Posterior cingulate gyrus (tissue), 11 donors: ENCODE data around the gene ZNF483.
"Not testable (repeated sequence)": the region's sequence is repeated elsewhere in the genome, so short reads cannot be mapped to it uniquely, and the experiment has no call there.

ENCODE experiments used
- DNase-seq, 10 donors: peaks; one replicate each; pipeline versions ENCODE4 v3.0.0 to v3.0.0-alpha.2; 2020 to 2021; ENCODE audit warnings: mixed read lengths in 3 of 10
- intact Hi-C: fragments of 100-400 bp; cut with DNase I; formaldehyde crosslinking; loops from one replicate; pipeline ENCODE4 v1.15.1; 2023

Gene ZNF483

GRCh38 chr9:111525056-111525977 lies at the start of gene ZNF483:
Gene ZNF483, plus strand, starts transcription at chr9:111525179. Its CDS starts 2,217 bp downstream, at chr9:111527396.
- DNase-seq, result peak; percentile 82 to 98 (median 89)
- intact Hi-C loops, result loop anchor here (1.0 kb wide), 1 partner anchor 41 kb away; the partner anchor contains the start of gene ECPAS

DNA sequence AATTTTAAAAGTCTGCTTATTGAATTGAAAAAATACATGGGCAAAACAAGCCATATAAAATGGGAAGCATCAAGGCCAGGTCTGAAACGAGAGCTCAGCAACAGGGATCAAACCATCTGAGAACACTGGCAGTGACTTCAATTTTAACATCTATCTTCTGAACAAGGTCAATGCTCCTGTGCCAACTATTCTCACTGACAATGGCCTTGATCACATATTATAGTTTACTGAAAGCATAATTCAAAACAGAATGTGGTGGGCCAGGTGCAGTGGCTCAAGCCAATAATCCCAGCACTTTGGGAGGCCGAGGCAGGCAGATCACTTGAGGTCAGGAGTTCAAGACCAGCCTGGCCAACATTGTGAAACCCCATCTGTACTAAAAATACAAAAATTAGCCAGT lies 49.8 kb upstream of the ZNF483 start:
- intact Hi-C loops, result no loop called here
- no peak for DNase-seq

- intact Hi-C loops, result no loop called here
- no peak for DNase-seq
These were observed 47.3 kb upstream of the ZNF483 start for GRCh38 chr9:111477677-111478076.

GRCh38 chr9:111481885-111482636 lies 42.9 kb upstream of the ZNF483 start:
- intact Hi-C loops, result loop anchor here (5.0 kb wide), 1 partner anchor 70 kb away; no protein-coding TSS in a partner anchor
- no peak for DNase-seq

DNA sequence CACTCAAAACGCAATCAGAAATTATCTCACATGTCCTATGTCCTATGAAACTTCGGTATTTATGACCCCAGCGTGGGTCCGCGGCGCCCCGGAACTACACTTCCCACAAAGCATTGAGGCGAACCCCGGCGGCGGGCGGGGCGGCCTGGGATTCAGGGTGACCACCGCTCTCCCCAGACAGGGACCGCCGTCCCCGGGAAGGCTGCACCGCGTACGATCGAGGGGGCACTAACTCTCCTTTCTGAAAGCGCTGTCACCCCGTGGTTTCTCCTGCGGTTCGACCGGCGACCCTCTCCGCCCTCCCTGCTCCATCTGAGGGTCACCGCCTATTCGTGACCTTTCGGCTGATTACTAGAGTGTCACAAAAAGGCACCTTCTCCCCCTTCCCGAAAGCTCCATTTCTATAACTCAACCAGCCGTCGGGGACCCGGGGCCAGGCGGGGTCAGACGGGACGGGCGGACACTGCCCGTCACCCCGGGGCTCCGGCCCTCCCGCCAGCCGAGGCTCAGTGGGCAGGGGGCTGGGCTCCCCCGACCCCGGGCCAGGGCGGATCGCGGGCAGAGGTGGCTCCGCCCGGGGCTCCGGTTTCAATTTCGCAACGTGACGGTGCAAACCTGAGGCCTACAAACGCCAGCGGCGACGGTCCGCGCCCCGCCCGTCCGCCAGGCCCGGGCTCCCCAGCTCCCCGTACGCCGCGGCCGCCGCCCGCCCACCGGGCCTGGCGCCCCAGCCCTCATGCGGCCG lies 42.1 kb upstream of the ZNF483 start:
- intact Hi-C loops, result loop anchor here (5.0 kb wide), 1 partner anchor 71 kb away; no protein-coding TSS in a partner anchor

DNA sequence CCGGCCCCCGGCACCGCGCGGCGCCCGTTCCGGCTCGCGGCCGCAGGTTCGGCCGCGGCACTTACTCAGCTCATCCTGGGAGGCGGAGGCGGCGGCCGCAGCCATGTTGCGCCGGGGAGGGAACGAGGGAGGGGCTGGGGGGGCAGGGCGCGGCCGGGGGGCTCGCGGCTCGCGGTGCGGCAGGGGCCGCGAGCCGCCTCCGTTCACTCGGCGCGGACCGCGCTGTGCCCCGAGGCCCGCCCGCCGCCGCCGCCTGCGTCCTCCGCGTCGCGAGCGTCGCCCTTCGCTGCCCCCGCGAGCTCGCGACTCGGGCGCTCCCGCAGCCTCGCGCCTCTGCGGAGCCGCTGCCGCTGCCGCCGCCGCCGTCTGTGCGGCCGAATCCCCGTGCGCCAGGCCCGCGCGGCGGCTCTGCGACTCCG lies 41.5 kb upstream of the ZNF483 start:
- peak in 8 of 10 donors; percentile 14 to 84 (median 38) for DNase-seq
- intact Hi-C loops, result loop anchor here (5.0 kb wide), 1 partner anchor 71 kb away; no protein-coding TSS in a partner anchor

More for the DNA sequence above, 42.1 kb upstream of the ZNF483 start:
- DNase-seq, result peak; percentile 67 to 96 (median 76)

DNA sequence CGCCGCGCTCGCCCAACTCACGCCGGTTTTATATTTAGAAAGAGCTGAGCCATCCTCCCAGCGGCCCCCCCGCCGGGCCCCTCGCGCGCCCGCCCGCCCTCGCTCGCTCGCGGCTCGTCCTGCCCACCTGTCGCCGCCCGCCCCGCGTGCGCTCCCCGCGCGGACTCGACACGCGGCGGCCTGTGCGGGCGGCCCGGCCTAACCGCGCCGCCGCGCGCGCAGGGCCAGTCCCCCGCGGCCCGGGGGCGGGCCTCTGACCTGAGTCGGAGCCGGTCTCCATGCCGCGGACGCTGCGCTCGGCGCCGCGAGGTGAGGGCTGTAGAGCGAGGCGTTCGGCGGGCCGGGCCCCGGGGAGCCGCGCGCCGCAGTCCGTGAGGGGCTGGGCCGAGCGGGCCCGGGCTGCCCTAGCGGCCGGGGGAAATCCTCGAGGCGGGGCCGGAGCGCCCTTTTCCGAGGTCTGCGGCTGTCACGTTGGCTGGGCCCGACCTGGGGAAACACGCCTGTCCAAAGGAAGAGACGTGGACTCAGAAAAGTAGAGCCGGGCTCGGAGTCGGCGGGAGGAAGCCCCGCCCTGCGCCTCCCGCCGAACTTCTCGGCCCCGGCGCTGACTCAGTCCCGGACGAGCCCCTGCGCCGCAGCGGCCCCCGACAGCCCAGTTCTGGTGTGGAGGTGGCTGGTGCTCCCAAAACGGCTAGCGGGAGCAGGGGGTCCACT lies 41.0 kb upstream of the ZNF483 start, which contains the start of gene ECPAS:
Gene ECPAS (minus strand): TSS at position 526 of the 714 bp plus-strand sequence. CDS start 11,465 bp downstream, outside the sequence.
- intact Hi-C loops, result loop anchor here (1.0 to 5.0 kb wide), 2 partner anchors 41 to 72 kb away; partner anchors contain the start of gene ZNF483
- peak; percentile 48 to 95 (median 62) for DNase-seq

- intact Hi-C loops, result loop anchor here (1.0 to 5.0 kb wide), 2 partner anchors 41 to 72 kb away; partner anchors contain the start of gene ZNF483
- DNase-seq, result no peak
These were observed 40.4 kb upstream of the ZNF483 start for GRCh38 chr9:111484572-111484894.

DNA sequence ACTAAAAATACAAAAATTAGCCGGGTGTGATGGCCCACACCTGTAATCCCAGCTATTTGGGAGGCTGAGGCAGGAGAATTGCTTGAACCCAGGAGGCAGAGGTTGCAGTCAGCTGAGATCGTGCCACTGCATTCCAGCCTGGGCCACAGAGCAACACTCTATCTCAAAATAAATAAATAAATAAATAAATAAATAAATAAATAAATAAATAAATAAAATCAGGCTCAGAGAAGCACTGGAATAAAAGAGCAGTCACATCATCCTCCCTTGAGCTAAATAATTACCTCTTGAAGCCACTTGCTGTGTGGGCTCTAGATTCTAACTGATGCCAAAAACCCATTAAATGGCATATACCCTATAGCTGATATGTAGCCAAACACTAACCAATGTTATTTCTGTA lies 27.8 kb upstream of the ZNF483 start:
- intact Hi-C loops, DNase-seq: not testable (repeated sequence)

DNA sequence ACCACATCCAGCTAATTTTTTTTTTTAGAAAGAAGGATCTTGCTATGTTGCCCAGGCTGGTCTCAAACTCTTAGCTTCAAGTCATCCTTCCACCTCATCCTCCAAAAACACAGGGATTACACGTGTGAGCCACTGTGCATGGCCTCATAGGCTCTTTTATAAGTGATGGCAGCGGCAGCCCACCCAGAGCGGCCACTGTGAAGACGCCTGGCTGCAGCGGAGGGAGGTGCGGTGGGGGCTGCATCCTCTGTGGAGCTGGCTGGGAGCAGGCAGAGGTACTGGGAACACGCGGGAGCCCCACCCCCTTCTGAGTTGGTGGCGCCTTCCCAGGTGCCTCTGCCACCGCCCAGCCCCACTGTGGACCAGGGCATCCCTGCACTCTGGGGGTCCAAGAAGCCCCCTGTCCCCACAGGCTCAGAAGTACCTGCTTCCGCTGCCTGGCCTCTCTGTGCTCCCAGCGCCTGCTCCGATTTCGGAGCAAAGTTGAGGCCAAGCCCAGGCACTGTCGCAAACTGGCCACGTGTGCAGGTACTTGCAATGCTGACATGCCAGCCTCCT lies 23.9 kb upstream of the ZNF483 start:
- DNase-seq, result peak in 1 of 10 donors; percentile 83
- intact Hi-C loops, result no loop called here

GRCh38 chr9:111501648-111502047 lies 23.3 kb upstream of the ZNF483 start:
- no peak for DNase-seq
- intact Hi-C loops, result no loop called here

- intact Hi-C loops, result no loop called here
- no peak for DNase-seq
These were observed 22.5 kb upstream of the ZNF483 start for GRCh38 chr9:111502506-111502905.

DNA sequence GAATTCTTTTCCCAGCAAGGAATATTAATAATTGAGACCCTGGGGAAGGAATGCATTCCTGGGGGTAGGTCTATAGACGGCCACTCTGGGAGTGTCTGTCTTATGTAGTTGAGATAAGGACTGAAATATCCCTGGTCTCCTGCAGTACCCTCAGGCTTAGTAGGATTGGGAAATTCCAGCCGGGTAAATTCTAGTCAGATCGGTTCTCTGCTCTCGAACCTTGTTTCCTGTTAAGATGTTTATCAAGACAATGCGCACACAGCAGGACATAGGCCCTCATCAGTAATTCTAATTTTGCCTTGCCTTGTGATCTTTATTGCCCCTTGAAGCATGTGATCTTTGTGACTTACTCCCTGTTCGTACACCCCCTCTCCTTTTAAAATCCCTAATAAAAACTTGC lies 13.4 kb upstream of the ZNF483 start:
- intact Hi-C loops, DNase-seq: not testable (repeated sequence)

DNA sequence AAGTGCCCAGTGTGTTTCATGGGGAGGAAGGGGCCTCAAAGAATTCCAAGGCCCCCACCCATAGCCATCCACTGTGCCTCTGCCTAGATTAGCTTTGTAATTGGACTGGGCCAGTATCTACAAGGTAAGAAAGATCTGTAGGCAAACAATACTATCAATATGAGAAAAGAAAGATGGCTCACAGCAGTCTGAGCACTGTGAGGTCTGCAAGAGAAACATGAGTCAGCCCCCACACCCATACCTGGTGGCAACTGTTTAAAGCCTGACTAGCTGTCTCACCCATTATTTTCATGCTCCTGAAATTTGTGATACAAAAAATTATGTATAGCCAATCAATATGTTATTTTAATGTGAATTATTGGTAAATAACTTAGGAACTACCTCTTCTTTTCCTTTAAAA lies 10.0 kb upstream of the ZNF483 start:
- no peak for DNase-seq

DNA sequence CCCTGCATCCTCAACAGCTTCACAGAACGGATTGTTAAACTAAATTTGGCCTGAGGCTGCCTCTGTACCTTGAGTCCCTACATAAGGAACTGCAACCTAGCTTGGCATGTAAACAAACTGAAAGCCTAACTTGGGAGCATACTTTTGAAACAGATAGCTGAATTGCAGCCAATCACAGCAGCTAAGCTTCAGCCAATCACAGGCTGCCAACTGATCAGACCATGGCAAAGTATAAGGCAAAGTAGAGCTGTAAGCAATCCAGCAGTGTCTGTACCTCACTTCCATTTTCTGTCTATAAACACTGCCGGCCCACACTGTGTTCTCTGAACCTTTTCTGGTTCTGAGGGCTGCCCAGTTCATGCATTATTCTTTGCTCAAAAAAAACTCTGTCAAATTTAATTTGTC lies 8.9 kb upstream of the ZNF483 start:
- intact Hi-C loops, result no loop called here
- DNase-seq, result no peak

More for the DNA sequence above, 10.0 kb upstream of the ZNF483 start:
- intact Hi-C loops, result no loop called here

DNA sequence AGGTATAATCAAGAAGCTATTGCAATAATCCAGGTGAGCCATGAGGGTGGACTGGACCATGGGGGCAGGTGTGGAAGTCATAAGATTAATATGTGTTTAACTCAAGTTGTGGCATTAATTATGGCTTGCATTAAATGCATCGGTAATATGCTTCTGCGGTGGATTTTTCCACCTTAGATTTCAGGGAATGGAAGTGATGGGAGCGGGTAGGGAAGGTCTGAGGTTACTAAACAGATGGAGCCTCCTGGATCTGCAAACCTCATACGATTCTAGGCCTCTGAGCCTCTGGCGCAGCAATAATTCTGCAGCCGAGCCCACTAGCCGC lies 286 bp upstream of the ZNF483 start:
- DNase-seq, result no peak
- intact Hi-C loops, result loop anchor here (1.0 kb wide), 1 partner anchor 40 kb away; the partner anchor contains the start of gene ECPAS

DNA sequence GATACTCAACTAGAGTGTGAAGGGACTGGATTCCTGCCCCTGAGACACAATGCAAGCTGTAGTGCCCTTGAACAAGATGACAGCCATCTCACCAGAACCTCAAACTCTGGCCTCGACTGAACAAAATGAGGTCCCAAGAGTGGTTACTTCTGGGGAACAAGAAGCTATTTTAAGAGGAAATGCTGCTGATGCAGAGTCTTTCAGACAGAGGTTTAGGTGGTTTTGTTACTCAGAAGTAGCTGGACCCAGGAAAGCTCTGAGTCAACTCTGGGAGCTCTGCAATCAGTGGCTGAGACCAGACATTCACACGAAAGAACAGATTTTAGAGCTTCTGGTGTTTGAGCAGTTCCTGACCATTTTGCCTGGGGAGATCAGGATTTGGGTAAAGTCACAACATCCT lies 2.4 kb downstream of the ZNF483 start:
- DNase-seq, result no peak
- intact Hi-C loops, result no loop called here

DNA sequence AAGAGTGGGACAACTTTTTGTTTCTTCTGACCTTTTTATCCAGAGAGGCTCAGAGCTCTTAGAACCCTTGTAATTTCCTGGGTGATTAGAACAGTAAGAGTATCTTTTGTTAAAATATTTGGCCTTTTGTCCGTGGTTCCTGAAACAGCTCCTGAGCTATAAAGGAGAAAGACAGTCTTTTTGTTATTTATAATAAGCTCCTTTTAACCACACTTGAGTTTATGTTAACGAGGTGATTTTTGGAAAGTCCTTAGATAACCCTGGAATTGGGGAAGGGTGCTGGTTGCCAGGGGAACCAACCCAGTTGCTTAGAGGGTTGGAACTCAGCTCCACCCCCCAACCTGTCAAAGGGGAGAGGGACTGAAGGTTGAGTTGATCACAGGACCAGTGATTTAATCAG lies 4.8 kb downstream of the ZNF483 start:
- DNase-seq, result no peak
- intact Hi-C loops, result no loop called here

DNA sequence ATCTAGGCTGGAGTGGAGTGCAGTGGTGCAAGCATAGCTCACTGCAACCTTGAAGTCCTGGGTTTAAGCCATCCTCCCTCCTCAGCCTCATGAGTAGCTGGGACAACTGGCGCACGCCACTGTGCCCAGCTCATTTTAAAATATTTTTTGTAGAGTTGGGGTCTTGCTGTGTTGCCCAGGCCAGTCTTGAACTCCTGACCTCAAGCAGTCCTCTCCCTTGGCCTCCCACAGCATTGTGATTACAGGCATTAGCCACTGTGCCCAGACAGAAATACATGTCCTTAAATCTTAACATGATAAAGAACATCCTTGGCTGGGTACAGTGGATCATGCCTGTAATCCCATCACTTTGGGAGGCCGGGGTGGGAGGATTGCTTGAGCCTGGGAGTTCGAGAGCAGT lies 6.7 kb downstream of the ZNF483 start:
- intact Hi-C loops, result no loop called here
- DNase-seq, result no peak
